PFSK-1 (cell line): Measurements from ENCODE around the gene MTUS2.

Experiments used
- FOXP2 ChIP-seq: optimal IDR thresholded peaks from 2 replicates; pipeline ENCODE3; 2011; ENCODE audit warnings: borderline replicate concordance, control low read depth, inconsistent platforms; ENCODE audit not compliant: insufficient read depth; ENCODE audit errors: extremely low read length, extremely low read depth
- POLR2AphosphoS5 ChIP-seq: IDR thresholded peaks from 2 replicates; pipeline ENCODE4 v1.6.1; 2012; ENCODE audit warnings: low read depth, mild to moderate bottlenecking, control low read depth, low read length, moderate library complexity
- REST ChIP-seq, 2 experiments: IDR thresholded peaks; 2 replicates each; pipeline versions ENCODE4 v1.6.1 to v1.8.0; 2011 to 2012; ENCODE audit warnings: low read depth in 2 of 2, low read length in 2 of 2, control low read depth in 1 of 2, inconsistent platforms in 1 of 2, mild to moderate bottlenecking in 1 of 2, moderate library complexity in 1 of 2; ENCODE audit not compliant: insufficient read depth in 1 of 2
- SIN3A ChIP-seq: IDR thresholded peaks from 2 replicates; pipeline ENCODE4 v1.6.1; 2012; ENCODE audit warnings: mild to moderate bottlenecking, low read length, moderate library complexity, borderline replicate concordance; ENCODE audit not compliant: insufficient read depth
- TAF1 ChIP-seq: IDR thresholded peaks from 2 replicates; pipeline ENCODE4 v1.6.1; 2012; ENCODE audit warnings: low read length, control low read depth, borderline replicate concordance; ENCODE audit not compliant: insufficient read depth

- TF ChIP-seq TAF1 = no peak
- TF ChIP-seq POLR2AphosphoS5 = no peak
- TF ChIP-seq SIN3A = no peak
- no peak for TF ChIP-seq REST (IDR thresholded peaks at IDR 0.05; ENCODE audit: insufficient read depth in 1 of 2, low read depth in 2 of 2, low read length in 2 of 2)
- no peak for TF ChIP-seq FOXP2
Observed at GRCh38 chr13:29530901-29531300, 710.8 kb downstream of the MTUS2 start.
